Activated CD4-positive, alpha-beta T cell treated with anti-CD3 and anti-CD28 coated beads, Interleukin-2, amount 50 U/mL, for 1 hour (primary cell): Measurements from ENCODE around the gene CDH22.

ENCODE experiments used
- DNase-seq: peaks from one replicate; pipeline ENCODE4 v3.0.0-alpha.2; 2020

Gene CDH22

GRCh38 chr20:46316984-46317684, 8.8 kb upstream of the CDH22 start:
- DNase-seq, result no peak

- no peak for DNase-seq
Observed at GRCh38 chr20:46315311-46315710, 7.0 kb upstream of the CDH22 start.

GRCh38 chr20:46312945-46313861, 4.9 kb upstream of the CDH22 start:
- DNase-seq, result no peak

GRCh38 chr20:46312075-46312944, 4.0 kb upstream of the CDH22 start:
- DNase-seq, result no peak

- no peak for DNase-seq
Observed at GRCh38 chr20:46311719-46312074, 3.4 kb upstream of the CDH22 start.

GRCh38 chr20:46311039-46311650, 2.8 kb upstream of the CDH22 start:
- no peak for DNase-seq

GRCh38 chr20:46309945-46310344, 1.6 kb upstream of the CDH22 start:
- no peak for DNase-seq

- DNase-seq, result no peak
Observed at GRCh38 chr20:46307999-46308257, 370 bp downstream of the CDH22 start.

- DNase-seq, result peak; percentile 70
Observed at GRCh38 chr20:46307139-46307998, 929 bp downstream of the CDH22 start.

GRCh38 chr20:46306743-46307138, 1.6 kb downstream of the CDH22 start:
- no peak for DNase-seq

- no peak for DNase-seq
Observed at GRCh38 chr20:46305973-46306360, 2.3 kb downstream of the CDH22 start.

GRCh38 chr20:46305331-46305972, 2.8 kb downstream of the CDH22 start:
- DNase-seq, result no peak

GRCh38 chr20:46304852-46305251, 3.4 kb downstream of the CDH22 start:
- DNase-seq, result no peak

GRCh38 chr20:46304361-46304760, 3.9 kb downstream of the CDH22 start:
- no peak for DNase-seq

GRCh38 chr20:46303176-46303956, 4.9 kb downstream of the CDH22 start:
- DNase-seq, result no peak

- DNase-seq, result no peak
Observed at GRCh38 chr20:46302106-46302505, 6.2 kb downstream of the CDH22 start.

GRCh38 chr20:46300281-46300680, 8.0 kb downstream of the CDH22 start:
- no peak for DNase-seq

- no peak for DNase-seq
Observed at GRCh38 chr20:46299078-46299477, 9.2 kb downstream of the CDH22 start.

GRCh38 chr20:46298374-46298773, 9.9 kb downstream of the CDH22 start:
- no peak for DNase-seq

- no peak for DNase-seq
Observed at GRCh38 chr20:46296526-46297250, 11.6 kb downstream of the CDH22 start.
